Prostate gland (tissue), 2 donors: Measurements from ENCODE around the gene STEAP3. TPM values are rescaled to one million over a fixed set of nuclear protein-coding genes. Genes with fewer than 3 reads are reported as not detected.

Experiments
- DNase-seq: peaks from one replicate; pipeline ENCODE4 v3.0.0-alpha.2; 2019; ENCODE audit warnings: low spot score
- H3K27ac ChIP-seq, 2 donors: fragments of 200-600 bp; sonication (generic); 2 replicates each; pipeline ENCODE4 v1.5.1; 2017 to 2019
- H3K27me3 ChIP-seq: fragments of 200-600 bp; sonication (generic); replicated peaks from 2 replicates; pipeline ENCODE4 v1.5.1; 2019; ENCODE audit not compliant: insufficient read depth
- H3K36me3 ChIP-seq, 2 donors: fragments of 200-600 bp; sonication (generic); 1 replicate in 1 of 2; 2 replicates in 1 of 2; pipeline versions ENCODE4 v1.5.1 to v1.8.1; 2017 to 2019
- H3K4me1 ChIP-seq: fragments of 200-600 bp; sonication (generic); replicated peaks from 2 replicates; pipeline ENCODE4 v1.5.1; 2019
- H3K4me3 ChIP-seq, 2 donors: fragments of 200-600 bp; sonication (generic); 2 replicates each; pipeline ENCODE4 v1.5.1; 2017 to 2019
- H3K9me3 ChIP-seq: fragments of 200-600 bp; sonication (generic); 2 replicates; pipeline ENCODE4 v1.5.1; 2017
- CTCF ChIP-seq, 4 experiments: fragments of 200-600 bp in 2 of 4; fragments of 450-650 bp in 2 of 4; sonication (generic) in 2 of 4; IDR thresholded peaks; 1 replicate in 3 of 4; 2 replicates in 1 of 4; pipeline ENCODE4 v1.5.1; 2016 to 2019; ENCODE audit warnings: antibody characterized with exemption in 4 of 4, mild to moderate bottlenecking in 2 of 4, moderate library complexity in 2 of 4
- POLR2A ChIP-seq: fragments of 450-650 bp; IDR thresholded peaks from one replicate; pipeline ENCODE4 v1.6.1; 2016; ENCODE audit warnings: antibody characterized with exemption, mild to moderate bottlenecking
- POLR2AphosphoS5 ChIP-seq: sonication (generic); formaldehyde crosslinking; IDR thresholded peaks from one replicate; pipeline ENCODE4 v1.6.1; 2017; ENCODE audit warnings: antibody characterized with exemption
- whole genome bisulfite sequencing: methylation state at CpG from one replicate; pipeline ENCODE4 v1.1.5; 2018; 5-methylcytosine and 5-hydroxymethylcytosine counted together
- intact Hi-C: fragments of 100-400 bp; cut with DNase I; formaldehyde crosslinking; loops from one replicate; pipeline ENCODE4 v1.14.2; 2022
- total RNA-seq, 2 donors: library from RNA; depleted of rRNA; stranded (reverse); fragments of >200 nt; gene quantifications; one replicate each; pipeline ENCODE4 v1.1.0, GENCODE V29; 2016

The STEAP3 gene
- total RNA-seq, 2 donors from 2014 or later, result 15.3 to 25.1 TPM

DNA sequence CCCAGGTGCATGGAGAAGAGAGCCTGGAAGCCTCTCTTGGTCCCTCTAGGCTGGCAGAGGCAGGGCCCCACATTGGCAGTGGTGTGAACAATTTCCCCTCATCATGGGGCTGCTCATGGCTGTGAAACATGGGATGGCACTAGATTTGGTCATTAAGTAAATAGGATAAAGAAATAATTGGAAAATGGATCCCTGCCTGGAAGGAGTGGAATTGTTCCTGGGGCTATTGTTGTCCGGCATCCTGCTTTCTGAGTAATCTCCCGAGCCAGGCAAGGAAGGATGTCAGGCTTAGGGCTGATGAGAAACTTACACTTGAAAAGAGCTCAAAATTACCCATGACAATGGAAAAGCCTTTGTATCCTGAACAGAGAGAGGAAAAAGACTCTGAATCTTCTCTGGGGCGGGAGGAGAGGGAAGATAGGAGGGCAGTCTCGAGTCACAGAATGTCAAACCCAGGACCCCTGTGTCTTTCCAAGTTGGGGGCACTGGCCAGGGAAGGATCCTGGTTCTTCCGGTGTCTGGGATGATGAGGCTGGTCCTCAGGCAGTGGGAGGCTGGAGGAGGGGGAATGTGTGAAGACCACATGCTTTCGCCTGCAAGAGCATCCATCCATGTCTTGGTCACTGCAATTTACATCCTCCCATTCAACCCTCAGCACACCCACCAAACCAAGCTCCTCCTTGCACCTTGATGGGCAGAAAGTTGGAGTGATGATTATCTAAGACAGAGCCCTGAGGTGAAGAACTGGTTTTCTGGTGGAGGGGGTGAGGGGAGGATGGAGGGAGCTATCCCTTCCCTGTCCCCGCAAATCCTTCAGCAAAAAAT is 27.1 kb upstream of the STEAP3 start:
- Histone ChIP-seq H3K27me3 (no peaks in the 10 kb centered on the region), H3K4me3 (no peak overlapping the region), H3K9me3 (no peaks in the 10 kb centered on the region), H3K36me3 (no peaks in the 10 kb centered on the region), H3K4me1 (no peaks in the 10 kb centered on the region), H3K27ac (no peak overlapping the region)
- no peak for DNase-seq
- intact Hi-C loops, result no loop called here
- WGBS, result 60% methylated on average over 7 of the region's 7 CpGs
- TF ChIP-seq POLR2A (no peak), CTCF (IDR thresholded peaks at IDR 0.05) (no peak), POLR2AphosphoS5 (no peak)

GRCh38 chr2:119197126-119197405 is 26.6 kb upstream of the STEAP3 start:
- DNase-seq, result no peak
- no peaks in the 10 kb centered on the region for H3K9me3 ChIP-seq
- H3K27me3 ChIP-seq, result no peaks in the 10 kb centered on the region
- no peaks in the 10 kb centered on the region for H3K36me3 ChIP-seq
- intact Hi-C loops, result no loop called here
- H3K4me1 ChIP-seq, result no peaks in the 10 kb centered on the region
- H3K27ac ChIP-seq, result no peak overlapping the region
- no peak overlapping the region for H3K4me3 ChIP-seq
- no peak for TF ChIP-seq CTCF (IDR thresholded peaks at IDR 0.05)
- no peak for TF ChIP-seq POLR2A
- TF ChIP-seq POLR2AphosphoS5, result no peak

GRCh38 chr2:119197529-119198239 is 25.9 kb upstream of the STEAP3 start:
- no peak for TF ChIP-seq CTCF (IDR thresholded peaks at IDR 0.05)
- no peak for TF ChIP-seq POLR2A
- TF ChIP-seq POLR2AphosphoS5, result no peak
- 69% methylated on average over 10 of the region's 10 CpGs for WGBS
- H3K4me3 ChIP-seq, result no peak overlapping the region
- no peaks in the 10 kb centered on the region for H3K9me3 ChIP-seq
- intact Hi-C loops, result no loop called here
- H3K36me3 ChIP-seq, result no peaks in the 10 kb centered on the region
- no peak overlapping the region for H3K27ac ChIP-seq
- no peaks in the 10 kb centered on the region for H3K27me3 ChIP-seq
- no peaks in the 10 kb centered on the region for H3K4me1 ChIP-seq
- no peak for DNase-seq

- 81% methylated on average over 7 of the region's 7 CpGs for WGBS
- DNase-seq, result no peak
- Histone ChIP-seq H3K4me1 (no peaks in the 10 kb centered on the region), H3K27me3 (no peaks in the 10 kb centered on the region), H3K27ac (no peak overlapping the region), H3K9me3 (no peaks in the 10 kb centered on the region), H3K36me3 (no peaks in the 10 kb centered on the region), H3K4me3 (no peak overlapping the region)
- intact Hi-C loops, result no loop called here
- TF ChIP-seq POLR2AphosphoS5 (no peak), POLR2A (no peak), CTCF (IDR thresholded peaks at IDR 0.05) (no peak)
These were observed 25.3 kb upstream of the STEAP3 start for GRCh38 chr2:119198240-119198840.
